Gastroesophageal sphincter (tissue), 4 donors: ENCODE data around the gene CHST5. TPM values are rescaled to one million over a fixed set of nuclear protein-coding genes. Genes with fewer than 3 reads are reported as not detected.
"Not testable (repeated sequence)": the region's sequence is repeated elsewhere in the genome, so short reads cannot be mapped to it uniquely, and the experiment has no call there.

Experiments used
- ATAC-seq: fragments of 150-250 bp; one replicate; pipeline ENCODE4 v1.9.1; 2016; ENCODE audit warnings: mild to moderate bottlenecking, moderate library complexity
- H3K27ac ChIP-seq, 4 donors: fragments of 200-600 bp; sonication (generic) in 3 of 4; 1 replicate in 3 of 4; 2 replicates in 1 of 4; pipeline ENCODE4 v1.5.1; 2016 to 2019
- H3K27me3 ChIP-seq: fragments of 200-600 bp; sonication (generic); one replicate; pipeline ENCODE4 v1.5.1; 2019
- H3K36me3 ChIP-seq, 2 donors: fragments of 200-600 bp; sonication (generic); one replicate each; pipeline ENCODE4 v1.5.1; 2019; ENCODE audit warnings: control low read depth in 1 of 2
- H3K4me1 ChIP-seq, 3 donors: fragments of 200-600 bp; sonication (generic); 1 replicate in 2 of 3; 2 replicates in 1 of 3; pipeline ENCODE4 v1.5.1; 2016 to 2019; ENCODE audit warnings: control low read depth in 2 of 3
- H3K4me3 ChIP-seq, 2 donors: fragments of 200-600 bp; sonication (generic); one replicate each; pipeline ENCODE4 v1.5.1; 2019; ENCODE audit warnings: mild to moderate bottlenecking in 1 of 2, moderate library complexity in 1 of 2
- H3K9me3 ChIP-seq, 3 donors: fragments of 200-600 bp; sonication (generic); one replicate each; pipeline ENCODE4 v1.5.1; 2017 to 2019; ENCODE audit warnings: control low read depth in 2 of 3
- EP300 ChIP-seq: sonication (generic); formaldehyde crosslinking; IDR thresholded peaks from one replicate; pipeline ENCODE4 v1.6.1; 2017; ENCODE audit warnings: antibody characterized with exemption, mild to moderate bottlenecking
- POLR2A ChIP-seq, 2 donors: fragments of 450-650 bp; IDR thresholded peaks; one replicate each; pipeline ENCODE4 v1.6.1; 2017; ENCODE audit warnings: antibody characterized with exemption in 2 of 2, mild to moderate bottlenecking in 2 of 2, moderate library complexity in 1 of 2
- POLR2AphosphoS5 ChIP-seq: sonication (generic); formaldehyde crosslinking; IDR thresholded peaks from one replicate; pipeline ENCODE4 v1.6.1; 2017; ENCODE audit warnings: antibody characterized with exemption
- WGBS, 2 donors: methylation state at CpG; one replicate each; pipeline ENCODE4 v1.1.5; 2018; ENCODE audit warnings: low coverage in 1 of 2; 5-methylcytosine and 5-hydroxymethylcytosine counted together
- total RNA-seq, 4 donors: library from RNA; depleted of rRNA; stranded (reverse); fragments of >200 nt; gene quantifications; one replicate each; pipeline ENCODE4 v1.1.0, GENCODE V29; 2016
- TF ChIP-seq, protein P1 (sequence below), 4 experiments: fragments of 200-600 bp in 2 of 4; fragments of 450-650 bp in 2 of 4; sonication (generic) in 1 of 4; IDR thresholded peaks; one replicate each; pipeline ENCODE4 v1.5.1; 2017 to 2019; ENCODE audit warnings: antibody characterized with exemption in 4 of 4, mild to moderate bottlenecking in 2 of 4, moderate library complexity in 2 of 4

The CHST5 gene
- total RNA-seq, 4 donors from 2014 or later, result not detected

DNA sequence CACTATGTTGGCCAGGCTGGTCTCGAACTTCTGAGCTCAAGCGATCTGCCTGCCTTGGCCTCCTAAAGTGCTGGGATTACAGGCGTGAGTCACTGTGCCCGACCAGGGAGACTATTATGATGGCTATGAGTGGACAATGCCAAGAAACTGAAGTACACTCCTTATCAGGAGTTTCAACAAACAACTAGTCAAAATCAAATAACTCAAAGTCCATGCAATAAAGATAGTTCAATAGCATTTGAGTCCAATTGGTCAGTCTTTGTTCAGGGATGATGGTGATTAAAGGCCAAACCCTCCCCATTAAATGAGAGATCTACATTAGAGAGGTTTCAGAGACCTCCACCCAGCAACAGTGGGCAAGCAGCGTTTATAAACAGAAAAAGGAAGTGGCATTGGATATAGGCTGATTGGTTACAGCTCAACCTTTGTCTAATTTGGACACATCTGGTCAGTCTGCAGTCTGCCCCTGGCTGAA is 8.0 kb downstream of the CHST5 start:
- no peaks in the 10 kb centered on the region for H3K27me3 ChIP-seq
- no peaks in the 10 kb centered on the region for H3K4me1 ChIP-seq
- TF ChIP-seq POLR2AphosphoS5, result no peak
- TF ChIP-seq EP300, result no peak
- no peak for TF ChIP-seq POLR2A (IDR thresholded peaks at IDR 0.05)
- TF ChIP-seq, protein P1, sequence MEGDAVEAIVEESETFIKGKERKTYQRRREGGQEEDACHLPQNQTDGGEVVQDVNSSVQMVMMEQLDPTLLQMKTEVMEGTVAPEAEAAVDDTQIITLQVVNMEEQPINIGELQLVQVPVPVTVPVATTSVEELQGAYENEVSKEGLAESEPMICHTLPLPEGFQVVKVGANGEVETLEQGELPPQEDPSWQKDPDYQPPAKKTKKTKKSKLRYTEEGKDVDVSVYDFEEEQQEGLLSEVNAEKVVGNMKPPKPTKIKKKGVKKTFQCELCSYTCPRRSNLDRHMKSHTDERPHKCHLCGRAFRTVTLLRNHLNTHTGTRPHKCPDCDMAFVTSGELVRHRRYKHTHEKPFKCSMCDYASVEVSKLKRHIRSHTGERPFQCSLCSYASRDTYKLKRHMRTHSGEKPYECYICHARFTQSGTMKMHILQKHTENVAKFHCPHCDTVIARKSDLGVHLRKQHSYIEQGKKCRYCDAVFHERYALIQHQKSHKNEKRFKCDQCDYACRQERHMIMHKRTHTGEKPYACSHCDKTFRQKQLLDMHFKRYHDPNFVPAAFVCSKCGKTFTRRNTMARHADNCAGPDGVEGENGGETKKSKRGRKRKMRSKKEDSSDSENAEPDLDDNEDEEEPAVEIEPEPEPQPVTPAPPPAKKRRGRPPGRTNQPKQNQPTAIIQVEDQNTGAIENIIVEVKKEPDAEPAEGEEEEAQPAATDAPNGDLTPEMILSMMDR (IDR thresholded peaks at IDR 0.05), result no peak
- no peaks in the 10 kb centered on the region for H3K9me3 ChIP-seq
- no peak overlapping the region for H3K4me3 ChIP-seq
- ATAC-seq, result no peak
- no peak overlapping the region for H3K27ac ChIP-seq
- WGBS, 2 donors, result 60 to 88% methylated on average over 2 to 5 of the region's 5 CpGs
- no peaks in the 10 kb centered on the region for H3K36me3 ChIP-seq

GRCh38 chr16:75526032-75526790 is 9.7 kb downstream of the CHST5 start:
- Histone ChIP-seq H3K4me3 (no peak overlapping the region), H3K27me3 (no peaks in the 10 kb centered on the region), H3K9me3 (no peaks in the 10 kb centered on the region), H3K36me3 (no peaks in the 10 kb centered on the region), H3K27ac (no peak overlapping the region), H3K4me1 (no peaks in the 10 kb centered on the region)
- 78 to 79% methylated on average over 3 to 5 of the region's 5 CpGs for WGBS, 2 donors
- no peak for ATAC-seq
- TF ChIP-seq EP300 (no peak), POLR2A (IDR thresholded peaks at IDR 0.05) (no peak), POLR2AphosphoS5 (no peak)

GRCh38 chr16:75519175-75519574 is 16.7 kb downstream of the CHST5 start:
- Histone ChIP-seq H3K27me3 (no peaks in the 10 kb centered on the region), H3K9me3 (no peaks in the 10 kb centered on the region), H3K4me3 (no peak overlapping the region), H3K4me1 (peaks cover 0 to 15% (median 0%) of the 10 kb centered on the region in 3 donors), H3K36me3 (no peaks in the 10 kb centered on the region), H3K27ac (no peak overlapping the region)
- TF ChIP-seq, protein P1 (IDR thresholded peaks at IDR 0.05), result no peak
- TF ChIP-seq POLR2AphosphoS5 (no peak), POLR2A (IDR thresholded peaks at IDR 0.05) (no peak)
- 90% methylated on average over 2 to 3 of the region's 6 CpGs for WGBS, 2 donors
- ATAC-seq, result no peak

DNA sequence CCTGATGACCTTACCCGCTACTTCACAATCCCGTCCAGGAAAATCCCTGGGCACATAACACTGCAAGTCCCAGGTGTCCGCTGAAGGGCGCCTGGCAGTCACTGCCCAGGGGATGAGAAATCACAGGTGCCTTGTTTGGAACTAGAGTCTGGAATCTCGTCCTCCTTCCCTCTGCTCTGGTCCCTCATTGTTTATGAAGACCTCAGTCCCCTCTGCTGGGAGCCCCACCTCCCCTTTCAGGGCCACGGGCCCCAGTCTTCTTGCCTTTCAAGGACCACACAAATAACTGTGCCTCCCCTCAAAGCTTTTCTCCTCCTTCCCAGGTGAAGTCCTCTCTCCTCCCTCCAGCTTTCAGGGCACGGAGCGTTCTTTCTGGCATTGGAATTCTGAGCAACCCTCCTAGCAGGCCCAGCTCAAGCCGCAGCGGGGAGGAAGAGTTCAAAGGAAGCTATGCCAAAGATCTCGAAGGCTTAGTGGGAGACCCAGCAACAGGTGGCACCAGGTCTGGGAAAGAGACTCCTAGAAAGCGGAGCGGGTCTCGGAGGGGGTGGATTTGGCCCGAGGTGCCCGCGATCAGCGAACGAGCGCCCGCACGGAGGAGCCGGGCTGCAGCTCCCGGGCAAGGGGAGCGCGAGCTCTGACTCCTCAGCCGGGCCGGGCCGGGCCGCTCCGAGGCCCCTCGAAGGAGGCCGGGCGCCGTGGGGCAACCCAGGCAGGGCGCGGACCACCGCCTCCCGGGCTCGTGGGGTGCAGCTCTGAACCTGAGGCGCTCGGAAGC is 19.5 kb downstream of the CHST5 start:
- peaks cover 0 to 15% (median 0%) of the 10 kb centered on the region in 3 donors for H3K4me1 ChIP-seq
- not testable (repeated sequence) for H3K9me3 ChIP-seq, H3K36me3 ChIP-seq, H3K27me3 ChIP-seq
- ATAC-seq, result peak; percentile 23
- 40 to 50% methylated on average over 2 of the region's 42 CpGs for WGBS, 2 donors
- H3K4me3 ChIP-seq, result peak overlapping the region; percentile 74 to 98
- H3K27ac ChIP-seq, result peak overlapping the region; percentile 92 to 100 (median 98)

DNA sequence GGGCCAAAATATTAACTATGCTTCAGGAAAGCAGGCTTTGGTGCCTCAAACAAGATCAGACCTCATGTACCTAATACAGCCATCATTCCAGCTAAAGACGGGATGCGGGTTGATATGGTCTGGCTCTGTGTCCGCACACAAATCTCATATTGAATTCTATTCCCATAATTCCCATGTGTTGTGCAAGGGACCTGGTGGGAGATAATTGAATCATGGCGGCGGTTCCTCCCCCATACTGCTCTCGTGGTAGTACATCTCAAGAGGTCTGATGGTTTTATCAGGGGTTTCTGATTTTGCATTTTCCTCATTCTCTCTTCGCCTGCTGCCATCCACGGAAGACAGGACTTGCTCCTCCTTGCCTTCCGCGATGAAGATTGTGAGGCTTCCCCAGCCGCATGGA is 21.6 kb downstream of the CHST5 start:
- Histone ChIP-seq H3K36me3 (no peaks in the 10 kb centered on the region), H3K27ac (no peak overlapping the region), H3K9me3 (no peaks in the 10 kb centered on the region), H3K4me1 (peaks cover 0 to 15% (median 0%) of the 10 kb centered on the region in 3 donors), H3K4me3 (no peak overlapping the region), H3K27me3 (no peaks in the 10 kb centered on the region)
- 95% methylated on average over 9 to 11 of the region's 11 CpGs for WGBS, 2 donors
- TF ChIP-seq, protein P1 (IDR thresholded peaks at IDR 0.05), result no peak
- TF ChIP-seq POLR2AphosphoS5 (no peak), EP300 (no peak), POLR2A (IDR thresholded peaks at IDR 0.05) (no peak)
- ATAC-seq, result no peak
